HG03135 (cell line): ENCODE measurements around the gene GRAMD4.

Source experiments
- ATAC-seq: cut with Tn5 transposase; IDR thresholded peaks from one replicate; pipeline ENCODE4 v1.9.1; 2021; ENCODE audit warnings: mild to moderate bottlenecking, moderate library complexity; ENCODE audit not compliant: unreplicated experiment

The GRAMD4 gene

GRCh38 chr22:46596032-46596441 is 24.1 kb upstream of the GRAMD4 start:
- ATAC-seq, result no peak

GRCh38 chr22:46596819-46597218 is 23.4 kb upstream of the GRAMD4 start:
- no peak for ATAC-seq

GRCh38 chr22:46598224-46598623 is 22.0 kb upstream of the GRAMD4 start:
- ATAC-seq, result no peak

GRCh38 chr22:46598737-46599424 is 21.3 kb upstream of the GRAMD4 start:
- no peak for ATAC-seq

GRCh38 chr22:46600273-46600796 is 19.9 kb upstream of the GRAMD4 start:
- no peak for ATAC-seq

GRCh38 chr22:46602025-46602424 is 18.2 kb upstream of the GRAMD4 start:
- no peak for ATAC-seq

- no peak for ATAC-seq
Measured at GRCh38 chr22:46604306-46604690, 15.9 kb upstream of the GRAMD4 start.

- ATAC-seq, result no peak
Measured at GRCh38 chr22:46605117-46605516, 15.1 kb upstream of the GRAMD4 start.

- ATAC-seq, result no peak
Measured at GRCh38 chr22:46606886-46607285, 13.3 kb upstream of the GRAMD4 start.

- no peak for ATAC-seq
Measured at GRCh38 chr22:46607483-46608114, 12.6 kb upstream of the GRAMD4 start.

GRCh38 chr22:46609175-46609690 is 11.0 kb upstream of the GRAMD4 start:
- no peak for ATAC-seq

- ATAC-seq, result no peak
Measured at GRCh38 chr22:46609724-46610201, 10.4 kb upstream of the GRAMD4 start.

GRCh38 chr22:46610356-46610755 is 9.8 kb upstream of the GRAMD4 start:
- ATAC-seq, result no peak

- no peak for ATAC-seq
Measured at GRCh38 chr22:46611189-46611588, 9.0 kb upstream of the GRAMD4 start.

- no peak for ATAC-seq
Measured at GRCh38 chr22:46612341-46612903, 7.8 kb upstream of the GRAMD4 start.

GRCh38 chr22:46612904-46613605 is 7.1 kb upstream of the GRAMD4 start:
- ATAC-seq, result no peak

- ATAC-seq, result no peak
Measured at GRCh38 chr22:46613606-46614021, 6.6 kb upstream of the GRAMD4 start.

- ATAC-seq, result no peak
Measured at GRCh38 chr22:46614025-46614931, 5.9 kb upstream of the GRAMD4 start.

GRCh38 chr22:46617207-46617985 is 2.8 kb upstream of the GRAMD4 start:
- ATAC-seq, result no peak
